Measurements from ENCODE around the gene OSBPL1A.

DNA sequence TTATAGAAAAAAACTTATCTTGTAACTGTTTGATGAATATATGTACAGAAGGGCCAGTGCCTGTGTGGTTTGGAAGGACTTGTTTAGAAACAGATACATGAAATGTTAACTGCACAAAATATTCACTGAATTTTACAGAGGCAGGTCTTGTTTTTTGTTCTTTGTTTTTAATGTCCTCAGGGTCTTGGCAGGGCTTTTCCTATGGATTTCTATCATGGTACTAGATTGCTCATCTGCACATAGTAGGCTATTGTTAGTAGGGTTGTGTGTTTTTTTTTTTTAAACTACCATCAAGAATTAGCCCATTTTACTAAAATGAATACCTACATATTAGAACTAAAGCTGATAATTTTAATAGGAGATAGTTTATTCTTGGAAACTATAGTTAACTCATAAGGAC, 255.2 kb downstream of the OSBPL1A start:
- TF ChIP-seq POLR2A (IDR thresholded peaks at IDR 0.05): no peak
- TF ChIP-seq, protein P1, sequence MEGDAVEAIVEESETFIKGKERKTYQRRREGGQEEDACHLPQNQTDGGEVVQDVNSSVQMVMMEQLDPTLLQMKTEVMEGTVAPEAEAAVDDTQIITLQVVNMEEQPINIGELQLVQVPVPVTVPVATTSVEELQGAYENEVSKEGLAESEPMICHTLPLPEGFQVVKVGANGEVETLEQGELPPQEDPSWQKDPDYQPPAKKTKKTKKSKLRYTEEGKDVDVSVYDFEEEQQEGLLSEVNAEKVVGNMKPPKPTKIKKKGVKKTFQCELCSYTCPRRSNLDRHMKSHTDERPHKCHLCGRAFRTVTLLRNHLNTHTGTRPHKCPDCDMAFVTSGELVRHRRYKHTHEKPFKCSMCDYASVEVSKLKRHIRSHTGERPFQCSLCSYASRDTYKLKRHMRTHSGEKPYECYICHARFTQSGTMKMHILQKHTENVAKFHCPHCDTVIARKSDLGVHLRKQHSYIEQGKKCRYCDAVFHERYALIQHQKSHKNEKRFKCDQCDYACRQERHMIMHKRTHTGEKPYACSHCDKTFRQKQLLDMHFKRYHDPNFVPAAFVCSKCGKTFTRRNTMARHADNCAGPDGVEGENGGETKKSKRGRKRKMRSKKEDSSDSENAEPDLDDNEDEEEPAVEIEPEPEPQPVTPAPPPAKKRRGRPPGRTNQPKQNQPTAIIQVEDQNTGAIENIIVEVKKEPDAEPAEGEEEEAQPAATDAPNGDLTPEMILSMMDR (IDR thresholded peaks at IDR 0.05): no peak

All from esophagus squamous epithelium (tissue), 4 donors.